ENCODE measurements around the gene TRIOBP. TPM values are rescaled to one million over a fixed set of nuclear protein-coding genes. Genes with fewer than 3 reads are reported as not detected.

The TRIOBP gene
- total RNA-seq, 1 donor from 2014 or later = 103 TPM

- no peaks in the 10 kb centered on the region for H3K9me3 Mint-ChIP-seq (ENCODE audit: unreplicated experiment)
- H3K4me1 Mint-ChIP-seq (ENCODE audit: unreplicated experiment) = peaks cover 43% of the 10 kb centered on the region
- no peak for DNase-seq (ENCODE audit: extremely low spot score, unreplicated experiment)
- peak overlapping the region; percentile 91 for H3K27ac Mint-ChIP-seq (ENCODE audit: unreplicated experiment)
- TF ChIP-seq CTCF (IDR thresholded peaks at IDR 0.05) = no peak
- H3K27me3 Mint-ChIP-seq (ENCODE audit: unreplicated experiment) = no peaks in the 10 kb centered on the region
- peak overlapping the region; percentile 81 for H3K4me3 Mint-ChIP-seq (ENCODE audit: unreplicated experiment)
- peaks cover 10% of the 10 kb centered on the region for H3K36me3 Mint-ChIP-seq (ENCODE audit: unreplicated experiment)
Observed at GRCh38 chr22:37675930-37676735, 20.7 kb upstream of the TRIOBP start.

- peak; percentile 95 for DNase-seq (ENCODE audit: extremely low spot score, unreplicated experiment)
- H3K4me3 Mint-ChIP-seq (ENCODE audit: unreplicated experiment) = peak overlapping the region; percentile 81
- H3K9me3 Mint-ChIP-seq (ENCODE audit: unreplicated experiment) = no peaks in the 10 kb centered on the region
- H3K27ac Mint-ChIP-seq (ENCODE audit: unreplicated experiment) = peak overlapping the region; percentile 91
- TF ChIP-seq CTCF (IDR thresholded peaks at IDR 0.05) = no peak
- peaks cover 49% of the 10 kb centered on the region for H3K4me1 Mint-ChIP-seq (ENCODE audit: unreplicated experiment)
- H3K36me3 Mint-ChIP-seq (ENCODE audit: unreplicated experiment) = peaks cover 10% of the 10 kb centered on the region
- no peaks in the 10 kb centered on the region for H3K27me3 Mint-ChIP-seq (ENCODE audit: unreplicated experiment)
Observed at GRCh38 chr22:37676736-37677492, 19.9 kb upstream of the TRIOBP start.

- Mint-ChIP-seq H3K4me3 (ENCODE audit: unreplicated experiment) (peak overlapping the region; percentile 81), H3K36me3 (ENCODE audit: unreplicated experiment) (peaks cover 10% of the 10 kb centered on the region), H3K27me3 (ENCODE audit: unreplicated experiment) (no peaks in the 10 kb centered on the region), H3K4me1 (ENCODE audit: unreplicated experiment) (peaks cover 49% of the 10 kb centered on the region), H3K27ac (ENCODE audit: unreplicated experiment) (peak overlapping the region; percentile 91), H3K9me3 (ENCODE audit: unreplicated experiment) (no peaks in the 10 kb centered on the region)
- no peak for DNase-seq (ENCODE audit: extremely low spot score, unreplicated experiment)
- TF ChIP-seq CTCF (IDR thresholded peaks at IDR 0.05) = no peak
Observed at GRCh38 chr22:37677493-37677974, 19.3 kb upstream of the TRIOBP start.

GRCh38 chr22:37678372-37678771 lies 18.5 kb upstream of the TRIOBP start:
- Mint-ChIP-seq H3K4me3 (ENCODE audit: unreplicated experiment) (no peak overlapping the region), H3K36me3 (ENCODE audit: unreplicated experiment) (peaks cover 10% of the 10 kb centered on the region), H3K9me3 (ENCODE audit: unreplicated experiment) (no peaks in the 10 kb centered on the region), H3K27me3 (ENCODE audit: unreplicated experiment) (no peaks in the 10 kb centered on the region), H3K27ac (ENCODE audit: unreplicated experiment) (no peak overlapping the region), H3K4me1 (ENCODE audit: unreplicated experiment) (peaks cover 49% of the 10 kb centered on the region)
- DNase-seq (ENCODE audit: extremely low spot score, unreplicated experiment) = no peak
- no peak for TF ChIP-seq CTCF (IDR thresholded peaks at IDR 0.05)

GRCh38 chr22:37679670-37680069 lies 17.2 kb upstream of the TRIOBP start:
- Mint-ChIP-seq H3K27ac (ENCODE audit: unreplicated experiment) (peak overlapping the region; percentile 38), H3K36me3 (ENCODE audit: unreplicated experiment) (peaks cover 10% of the 10 kb centered on the region), H3K27me3 (ENCODE audit: unreplicated experiment) (no peaks in the 10 kb centered on the region), H3K9me3 (ENCODE audit: unreplicated experiment) (no peaks in the 10 kb centered on the region), H3K4me3 (ENCODE audit: unreplicated experiment) (peak overlapping the region; percentile 57), H3K4me1 (ENCODE audit: unreplicated experiment) (peaks cover 41% of the 10 kb centered on the region)
- no peak for DNase-seq (ENCODE audit: extremely low spot score, unreplicated experiment)
- TF ChIP-seq CTCF (IDR thresholded peaks at IDR 0.05) = no peak
